RWPE2 (cell line): Measurements from ENCODE around the gene FHL5.

ENCODE experiments used
- ATAC-seq: fragments of 200-7000 bp; cut with Tn5 transposase; 3 replicates; pipeline ENCODE4 v1.9.1; 2021; ENCODE audit warnings: low read depth
- DNase-seq: peaks from one replicate; pipeline ENCODE4 v3.0.0-alpha.2; 2020; ENCODE audit warnings: low spot score
- H3K27ac ChIP-seq: fragments of 450-650 bp; 2 replicates; pipeline ENCODE4 v1.5.1; 2017; ENCODE audit warnings: mild to moderate bottlenecking; ENCODE audit not compliant: poor library complexity, severe bottlenecking
- H3K27me3 ChIP-seq: fragments of 250-450 bp; sonication (Bioruptor Pico); 2 replicates; pipeline ENCODE4 v1.5.1; 2021; ENCODE audit warnings: mild to moderate bottlenecking, moderate library complexity; ENCODE audit not compliant: insufficient read depth, poor library complexity, severe bottlenecking
- H3K36me3 ChIP-seq: fragments of 250-450 bp; sonication (Bioruptor Pico); 2 replicates; pipeline ENCODE4 v1.5.1; 2020; ENCODE audit warnings: low read depth, mild to moderate bottlenecking, moderate library complexity
- H3K4me1 ChIP-seq: fragments of 250-450 bp; sonication (Bioruptor Pico); 2 replicates; pipeline ENCODE4 v1.5.1; 2021; ENCODE audit warnings: mild to moderate bottlenecking, moderate library complexity; ENCODE audit not compliant: insufficient read depth, poor library complexity, severe bottlenecking
- H3K4me3 ChIP-seq: fragments of 250-450 bp; sonication (Bioruptor Pico); 2 replicates; pipeline ENCODE4 v1.5.1; 2021; ENCODE audit warnings: mild to moderate bottlenecking, moderate library complexity; ENCODE audit not compliant: severe bottlenecking
- H3K9me3 ChIP-seq: fragments of 250-450 bp; sonication (Bioruptor Pico); 2 replicates; pipeline ENCODE4 v1.5.1; 2021; ENCODE audit warnings: mild to moderate bottlenecking, moderate library complexity; ENCODE audit not compliant: severe bottlenecking
- TF ChIP-seq, protein P1 (sequence below): fragments of 450-650 bp; IDR thresholded peaks from one replicate; pipeline ENCODE4 v1.5.1; 2017; ENCODE audit warnings: mild to moderate bottlenecking, moderate library complexity; ENCODE audit not compliant: poor library complexity, severe bottlenecking

Gene FHL5

DNA sequence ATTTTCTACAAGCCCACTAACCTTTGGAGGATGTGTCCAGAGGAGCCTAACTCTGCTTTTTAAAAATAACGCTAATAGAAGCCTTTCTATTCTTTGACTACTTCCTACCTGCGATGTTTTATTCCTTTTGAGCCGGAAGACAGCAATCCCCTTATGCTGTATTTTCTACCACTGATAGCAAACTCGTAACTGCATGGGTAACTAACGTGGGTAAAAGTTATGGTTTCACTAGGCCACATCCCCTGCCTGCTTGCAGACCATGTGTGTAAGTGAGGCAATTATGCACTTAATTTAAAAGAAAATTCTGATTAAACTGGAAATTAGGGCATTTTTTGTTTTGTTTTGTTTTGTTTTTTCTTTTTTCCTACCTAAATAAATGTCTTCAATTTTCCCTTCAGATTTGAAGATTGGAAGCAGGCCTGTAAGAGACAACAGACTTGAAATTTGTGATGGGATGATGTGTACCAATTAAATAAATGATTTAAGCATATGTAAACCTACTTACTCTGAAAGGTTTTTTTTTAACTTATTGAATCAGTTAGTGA lies 40.4 kb upstream of the FHL5 start:
- peak overlapping the region; percentile 80 for H3K4me3 ChIP-seq
- DNase-seq (no peak), ATAC-seq (peak; percentile 3; the same call in 1 of the 3 replicates)
- peaks cover 43% of the 10 kb centered on the region for H3K36me3 ChIP-seq
- H3K27me3 ChIP-seq, result no peaks in the 10 kb centered on the region
- H3K27ac ChIP-seq, result peak overlapping the region; percentile 62
- no peaks in the 10 kb centered on the region for H3K9me3 ChIP-seq
- TF ChIP-seq, protein P1, sequence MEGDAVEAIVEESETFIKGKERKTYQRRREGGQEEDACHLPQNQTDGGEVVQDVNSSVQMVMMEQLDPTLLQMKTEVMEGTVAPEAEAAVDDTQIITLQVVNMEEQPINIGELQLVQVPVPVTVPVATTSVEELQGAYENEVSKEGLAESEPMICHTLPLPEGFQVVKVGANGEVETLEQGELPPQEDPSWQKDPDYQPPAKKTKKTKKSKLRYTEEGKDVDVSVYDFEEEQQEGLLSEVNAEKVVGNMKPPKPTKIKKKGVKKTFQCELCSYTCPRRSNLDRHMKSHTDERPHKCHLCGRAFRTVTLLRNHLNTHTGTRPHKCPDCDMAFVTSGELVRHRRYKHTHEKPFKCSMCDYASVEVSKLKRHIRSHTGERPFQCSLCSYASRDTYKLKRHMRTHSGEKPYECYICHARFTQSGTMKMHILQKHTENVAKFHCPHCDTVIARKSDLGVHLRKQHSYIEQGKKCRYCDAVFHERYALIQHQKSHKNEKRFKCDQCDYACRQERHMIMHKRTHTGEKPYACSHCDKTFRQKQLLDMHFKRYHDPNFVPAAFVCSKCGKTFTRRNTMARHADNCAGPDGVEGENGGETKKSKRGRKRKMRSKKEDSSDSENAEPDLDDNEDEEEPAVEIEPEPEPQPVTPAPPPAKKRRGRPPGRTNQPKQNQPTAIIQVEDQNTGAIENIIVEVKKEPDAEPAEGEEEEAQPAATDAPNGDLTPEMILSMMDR, result no peak
- H3K4me1 ChIP-seq, result peaks cover 13% of the 10 kb centered on the region

DNA sequence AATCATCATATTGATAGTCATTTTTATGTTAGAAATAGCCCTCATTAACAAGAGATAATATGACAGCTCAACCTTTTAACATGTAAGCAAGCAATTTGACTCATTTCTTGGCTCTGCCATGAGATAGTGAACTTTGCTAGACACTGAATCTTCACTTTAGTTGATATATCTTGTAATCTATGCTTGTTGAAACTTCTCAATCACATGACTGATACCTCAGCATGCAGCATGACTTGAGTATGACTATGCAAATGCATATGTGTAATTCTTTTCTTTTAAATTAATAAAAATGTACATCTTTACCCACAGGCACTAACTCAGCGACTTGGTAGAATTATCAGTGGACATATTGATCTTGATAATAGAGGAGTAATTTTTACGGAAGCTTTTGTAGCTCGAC lies 34.7 kb upstream of the FHL5 start:
- TF ChIP-seq, protein P1, result no peak
- Histone ChIP-seq H3K36me3 (peaks cover 92% of the 10 kb centered on the region), H3K4me3 (no peak overlapping the region), H3K4me1 (peaks cover 6% of the 10 kb centered on the region), H3K27ac (no peak overlapping the region), H3K27me3 (no peaks in the 10 kb centered on the region), H3K9me3 (no peaks in the 10 kb centered on the region)
- DNase-seq, result no peak
- no peak for ATAC-seq

DNA sequence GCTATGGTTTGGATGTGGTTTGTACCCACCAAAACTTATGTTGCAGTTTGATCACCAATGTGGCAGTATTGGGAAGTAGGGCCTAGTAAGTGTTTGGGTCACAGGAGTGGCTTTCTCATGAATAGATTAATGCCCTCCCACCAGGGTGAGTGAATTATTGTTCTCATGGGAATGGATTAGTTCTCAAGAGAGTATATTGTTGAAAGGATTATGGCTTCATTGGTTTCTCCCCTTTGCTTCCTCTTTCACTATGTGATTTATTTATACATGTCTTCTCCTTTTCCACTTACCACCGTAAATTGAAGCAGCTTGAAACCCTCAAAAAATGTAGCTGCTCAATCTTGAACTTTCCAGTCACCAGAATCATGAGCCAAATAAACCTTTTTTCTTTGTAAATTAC lies 30.5 kb upstream of the FHL5 start:
- Histone ChIP-seq H3K4me1 (no peaks in the 10 kb centered on the region), H3K4me3 (no peak overlapping the region), H3K27ac (no peak overlapping the region), H3K27me3 (no peaks in the 10 kb centered on the region), H3K9me3 (no peaks in the 10 kb centered on the region), H3K36me3 (peaks cover 91% of the 10 kb centered on the region)
- DNase-seq, result no peak
- TF ChIP-seq, protein P1, result no peak
- ATAC-seq, result no peak

DNA sequence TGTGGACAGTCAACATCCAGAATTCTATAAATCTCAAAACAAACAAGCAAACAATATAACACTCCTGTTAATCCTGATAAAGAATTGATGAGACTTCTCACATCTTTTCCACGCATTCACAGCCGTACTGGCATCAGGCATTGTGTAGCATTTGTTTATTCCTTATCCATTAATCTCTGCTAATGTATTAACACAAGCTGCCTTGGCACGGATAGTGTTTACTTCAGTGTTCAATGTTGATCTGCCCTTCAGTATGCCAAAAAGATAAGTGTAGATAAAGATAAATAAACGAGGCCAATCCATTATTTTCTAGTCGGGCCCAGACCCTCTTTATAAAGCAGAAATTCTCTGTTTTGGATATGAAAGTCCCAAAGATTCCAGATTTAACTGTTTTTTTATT lies 25.2 kb upstream of the FHL5 start:
- DNase-seq (no peak), ATAC-seq (no peak)
- Histone ChIP-seq H3K4me1 (no peaks in the 10 kb centered on the region), H3K27ac (no peak overlapping the region), H3K27me3 (no peaks in the 10 kb centered on the region), H3K36me3 (peaks cover 90% of the 10 kb centered on the region), H3K4me3 (no peak overlapping the region), H3K9me3 (no peaks in the 10 kb centered on the region)
- TF ChIP-seq, protein P1, result no peak

DNA sequence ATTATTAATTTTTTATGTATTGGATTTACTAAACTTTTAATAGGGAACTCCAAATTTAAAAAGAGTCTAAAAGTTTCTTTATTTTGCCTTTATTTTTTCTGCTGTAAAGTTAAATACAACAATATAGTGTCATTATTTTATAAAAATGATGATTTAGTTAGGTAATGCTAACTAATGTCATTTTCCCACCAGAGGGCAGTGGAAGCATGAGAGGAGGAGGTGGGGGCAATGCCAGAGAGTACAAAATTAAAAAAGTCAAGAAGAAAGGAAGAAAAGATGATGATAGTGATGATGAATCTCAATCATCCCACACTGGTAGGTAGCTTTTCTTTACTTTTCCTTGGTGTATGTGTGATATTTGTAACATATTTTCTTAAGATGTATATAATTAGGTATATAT lies 20.2 kb upstream of the FHL5 start:
- no peak overlapping the region for H3K4me3 ChIP-seq
- TF ChIP-seq, protein P1, result peak; percentile 40
- no peaks in the 10 kb centered on the region for H3K9me3 ChIP-seq
- DNase-seq (no peak), ATAC-seq (no peak)
- peaks cover 88% of the 10 kb centered on the region for H3K36me3 ChIP-seq
- no peaks in the 10 kb centered on the region for H3K27me3 ChIP-seq
- H3K4me1 ChIP-seq, result no peaks in the 10 kb centered on the region
- H3K27ac ChIP-seq, result no peak overlapping the region
